Activated CD8-positive, alpha-beta T cell treated with anti-CD3 and anti-CD28 coated beads for 36 hours (primary cell): ENCODE results near the gene RASGEF1C. TPM values are rescaled to one million over a fixed set of nuclear protein-coding genes. Genes with fewer than 3 reads are reported as not detected.

Source experiments
- ATAC-seq: fragments of 200-7000 bp; cut with Tn5 transposase; one replicate; pipeline ENCODE4 v1.10.0; 2021; ENCODE audit warnings: mild to moderate bottlenecking, moderate library complexity
- CTCF ChIA-PET: fragments of 350-600 bp; sonication (Branson Sonifier 250); formaldehyde crosslinking; loops from one replicate; lab custom pipeline; 2021; ENCODE audit warnings: antibody characterized with exemption; lab: Charles Lee
- POLR2A ChIA-PET: fragments of 350-600 bp; sonication (Branson Sonifier 250); formaldehyde crosslinking; loops from one replicate; lab custom pipeline; 2021; ENCODE audit warnings: antibody characterized with exemption; lab: Charles Lee
- DNase-seq: peaks from one replicate; pipeline ENCODE4 v3.0.0-alpha.2; 2020
- H3K27ac Mint-ChIP-seq: one replicate; pipeline ENCODE4 v1.8.0; 2021; ENCODE audit warnings: mild to moderate bottlenecking, mixed read lengths
- H3K27me3 Mint-ChIP-seq: one replicate; pipeline ENCODE4 v1.8.0; 2021; ENCODE audit warnings: mixed read lengths
- H3K36me3 Mint-ChIP-seq: one replicate; pipeline ENCODE4 v1.8.0; 2021; ENCODE audit warnings: low read depth, mixed read lengths
- H3K4me1 Mint-ChIP-seq: one replicate; pipeline ENCODE4 v1.8.0; 2021; ENCODE audit warnings: low read depth, mixed read lengths
- H3K4me3 Mint-ChIP-seq: one replicate; pipeline ENCODE4 v1.8.0; 2021; ENCODE audit warnings: mild to moderate bottlenecking, moderate library complexity, mixed read lengths
- H3K9me3 Mint-ChIP-seq: one replicate; pipeline ENCODE4 v1.8.0; 2021; ENCODE audit warnings: mixed read lengths
- intact Hi-C: fragments of 100-400 bp; cut with micrococcal nuclease; formaldehyde crosslinking; loops from one replicate; pipeline ENCODE4 v1.10.0; 2022
- total RNA-seq, 2 experiments: library from RNA; stranded (reverse); gene quantifications; one replicate each; pipeline ENCODE4 v1.2.3, GENCODE V29; 2021
- TF ChIP-seq, protein P1 (sequence below): fragments of 200-600 bp; IDR thresholded peaks from one replicate; pipeline ENCODE4 v1.8.0; 2022; ENCODE audit warnings: antibody characterized with exemption, mild to moderate bottlenecking

RASGEF1C gene
- total RNA-seq, 2 experiments from 2014 or later, result not detected

DNA sequence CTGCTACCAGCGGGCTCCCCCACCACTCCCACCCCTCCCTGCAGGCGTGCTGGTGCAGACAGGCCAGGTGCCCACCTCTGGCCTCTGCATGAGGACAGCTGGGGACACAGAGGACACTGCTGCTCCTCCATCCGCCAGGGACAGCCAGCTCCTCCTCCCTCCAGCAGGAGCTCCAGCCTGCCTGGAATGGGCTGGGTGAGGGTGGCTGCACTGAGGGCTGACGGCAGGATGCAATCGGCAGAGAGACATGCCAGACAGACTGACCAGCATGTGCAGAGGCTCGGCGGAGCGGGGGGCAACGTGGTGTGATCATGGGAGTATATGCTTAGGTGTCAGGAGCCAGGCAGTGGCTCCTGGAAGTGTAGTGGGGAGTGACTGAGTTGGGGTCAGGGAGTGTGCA, 68.4 kb downstream of the RASGEF1C start:
- ChIA-PET CTCF (no interaction called here), POLR2A (no interaction called here)
- DNase-seq (no peak), ATAC-seq (no peak)
- TF ChIP-seq, protein P1, sequence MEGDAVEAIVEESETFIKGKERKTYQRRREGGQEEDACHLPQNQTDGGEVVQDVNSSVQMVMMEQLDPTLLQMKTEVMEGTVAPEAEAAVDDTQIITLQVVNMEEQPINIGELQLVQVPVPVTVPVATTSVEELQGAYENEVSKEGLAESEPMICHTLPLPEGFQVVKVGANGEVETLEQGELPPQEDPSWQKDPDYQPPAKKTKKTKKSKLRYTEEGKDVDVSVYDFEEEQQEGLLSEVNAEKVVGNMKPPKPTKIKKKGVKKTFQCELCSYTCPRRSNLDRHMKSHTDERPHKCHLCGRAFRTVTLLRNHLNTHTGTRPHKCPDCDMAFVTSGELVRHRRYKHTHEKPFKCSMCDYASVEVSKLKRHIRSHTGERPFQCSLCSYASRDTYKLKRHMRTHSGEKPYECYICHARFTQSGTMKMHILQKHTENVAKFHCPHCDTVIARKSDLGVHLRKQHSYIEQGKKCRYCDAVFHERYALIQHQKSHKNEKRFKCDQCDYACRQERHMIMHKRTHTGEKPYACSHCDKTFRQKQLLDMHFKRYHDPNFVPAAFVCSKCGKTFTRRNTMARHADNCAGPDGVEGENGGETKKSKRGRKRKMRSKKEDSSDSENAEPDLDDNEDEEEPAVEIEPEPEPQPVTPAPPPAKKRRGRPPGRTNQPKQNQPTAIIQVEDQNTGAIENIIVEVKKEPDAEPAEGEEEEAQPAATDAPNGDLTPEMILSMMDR, result no peak
- Mint-ChIP-seq H3K4me1 (no peaks in the 10 kb centered on the region), H3K27ac (no peak overlapping the region), H3K36me3 (no peaks in the 10 kb centered on the region), H3K27me3 (peaks cover 7% of the 10 kb centered on the region), H3K9me3 (peaks cover 2% of the 10 kb centered on the region), H3K4me3 (no peak overlapping the region)
- intact Hi-C loops, result no loop called here

DNA sequence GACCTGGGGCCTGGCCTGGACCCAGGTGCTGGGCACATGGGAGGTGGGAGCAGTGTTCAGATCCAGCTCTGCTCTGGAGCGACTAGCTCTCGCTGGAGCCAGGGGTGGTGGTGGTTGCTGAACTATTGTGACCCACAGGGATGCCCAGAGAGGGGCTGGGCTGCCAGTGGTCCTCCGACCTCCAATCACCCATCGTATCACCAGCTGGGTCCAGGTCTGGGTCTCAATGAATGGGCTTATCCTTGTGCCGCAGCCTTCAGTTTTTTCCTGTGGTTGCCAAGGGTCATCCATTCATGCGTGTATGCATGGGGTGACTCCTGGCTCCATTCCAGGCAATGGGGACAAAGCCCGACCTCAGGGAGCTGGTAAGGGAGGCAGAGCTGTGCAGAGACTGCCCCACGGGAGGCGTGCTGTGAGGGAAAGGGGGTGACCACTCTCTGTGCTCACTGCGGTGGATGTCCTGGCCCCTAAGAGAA, 68.9 kb downstream of the RASGEF1C start:
- POLR2A ChIA-PET, result no interaction called here
- CTCF ChIA-PET, result no interaction called here
- intact Hi-C loops, result no loop called here
- H3K36me3 Mint-ChIP-seq, result no peaks in the 10 kb centered on the region
- ATAC-seq (no peak), DNase-seq (no peak)
- no peak overlapping the region for H3K27ac Mint-ChIP-seq
- H3K27me3 Mint-ChIP-seq, result peaks cover 7% of the 10 kb centered on the region
- TF ChIP-seq, protein P1, result no peak
- no peaks in the 10 kb centered on the region for H3K9me3 Mint-ChIP-seq
- peaks cover 4% of the 10 kb centered on the region for H3K4me1 Mint-ChIP-seq
- no peak overlapping the region for H3K4me3 Mint-ChIP-seq

DNA sequence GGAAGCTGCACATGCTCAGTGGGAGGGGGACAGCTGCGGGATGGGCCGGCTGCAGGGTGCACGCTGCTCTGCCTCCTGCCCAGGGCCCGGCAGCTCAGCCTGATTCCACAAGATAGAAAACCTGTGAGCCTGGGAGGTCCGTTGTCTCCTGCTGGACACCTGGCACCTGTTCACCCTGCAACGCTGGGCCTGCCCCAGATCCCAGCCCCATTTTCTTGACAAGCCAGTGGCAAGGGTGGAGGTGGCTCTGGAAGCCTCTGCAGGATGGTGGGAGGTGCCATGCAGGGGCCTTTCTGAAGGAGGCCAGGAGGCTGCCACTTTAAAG, 69.3 kb downstream of the RASGEF1C start:
- intact Hi-C loops, result loop anchor here (10.0 kb wide), 1 partner anchor 75 kb away; no protein-coding TSS in a partner anchor
- ATAC-seq, result no peak
- H3K27ac Mint-ChIP-seq, result no peak overlapping the region
- H3K9me3 Mint-ChIP-seq, result no peaks in the 10 kb centered on the region
- H3K4me3 Mint-ChIP-seq, result no peak overlapping the region
- CTCF ChIA-PET, result no interaction called here
- peaks cover 9% of the 10 kb centered on the region for H3K4me1 Mint-ChIP-seq
- no peak for DNase-seq
- POLR2A ChIA-PET, result no interaction called here
- peaks cover 6% of the 10 kb centered on the region for H3K27me3 Mint-ChIP-seq
- TF ChIP-seq, protein P1, result no peak
- no peaks in the 10 kb centered on the region for H3K36me3 Mint-ChIP-seq

DNA sequence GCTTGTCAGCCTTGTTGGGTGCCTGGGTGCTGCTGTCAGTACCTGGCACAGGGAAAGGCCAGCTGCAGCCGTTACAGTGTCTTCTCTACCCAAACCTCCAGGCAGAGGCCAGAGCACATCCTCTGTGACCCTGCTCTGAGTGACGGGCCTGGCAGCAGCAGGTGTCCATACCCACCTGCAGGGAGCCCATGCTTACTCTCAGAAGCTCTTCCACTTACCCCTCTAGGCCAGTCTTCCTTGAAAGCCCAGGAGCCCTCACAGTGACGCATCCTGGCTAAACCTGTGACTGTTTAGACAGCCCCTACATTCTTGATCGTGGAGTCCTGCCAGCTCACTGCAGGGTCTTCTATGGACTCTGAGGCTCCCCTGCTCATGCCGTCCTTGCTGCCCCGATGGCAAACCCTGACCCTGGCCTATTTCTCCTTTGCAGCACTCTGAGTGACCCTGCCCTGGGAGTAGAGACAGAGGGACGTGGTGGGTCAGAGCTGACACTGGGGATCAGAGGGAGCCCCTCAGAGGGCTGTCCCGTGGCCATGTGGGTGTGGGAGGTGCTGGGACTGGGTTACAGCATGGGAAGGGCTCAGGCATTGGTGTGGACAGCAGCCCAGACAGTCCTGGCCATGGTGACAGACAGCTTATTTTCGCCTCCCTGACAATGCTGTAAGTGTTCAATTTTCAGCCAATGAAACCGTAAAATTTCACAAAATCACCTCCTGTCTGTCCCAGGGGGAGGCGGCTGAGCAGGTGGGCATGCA, 69.9 kb downstream of the RASGEF1C start:
- Mint-ChIP-seq H3K27ac (no peak overlapping the region), H3K4me1 (peaks cover 11% of the 10 kb centered on the region), H3K9me3 (no peaks in the 10 kb centered on the region), H3K36me3 (no peaks in the 10 kb centered on the region), H3K27me3 (peaks cover 5% of the 10 kb centered on the region), H3K4me3 (no peak overlapping the region)
- no peak for DNase-seq
- intact Hi-C loops, result loop anchor here (10.0 kb wide), 1 partner anchor 76 kb away; no protein-coding TSS in a partner anchor
- ChIA-PET CTCF (no interaction called here), POLR2A (no interaction called here)
- ATAC-seq, result no peak
- TF ChIP-seq, protein P1, result no peak

DNA sequence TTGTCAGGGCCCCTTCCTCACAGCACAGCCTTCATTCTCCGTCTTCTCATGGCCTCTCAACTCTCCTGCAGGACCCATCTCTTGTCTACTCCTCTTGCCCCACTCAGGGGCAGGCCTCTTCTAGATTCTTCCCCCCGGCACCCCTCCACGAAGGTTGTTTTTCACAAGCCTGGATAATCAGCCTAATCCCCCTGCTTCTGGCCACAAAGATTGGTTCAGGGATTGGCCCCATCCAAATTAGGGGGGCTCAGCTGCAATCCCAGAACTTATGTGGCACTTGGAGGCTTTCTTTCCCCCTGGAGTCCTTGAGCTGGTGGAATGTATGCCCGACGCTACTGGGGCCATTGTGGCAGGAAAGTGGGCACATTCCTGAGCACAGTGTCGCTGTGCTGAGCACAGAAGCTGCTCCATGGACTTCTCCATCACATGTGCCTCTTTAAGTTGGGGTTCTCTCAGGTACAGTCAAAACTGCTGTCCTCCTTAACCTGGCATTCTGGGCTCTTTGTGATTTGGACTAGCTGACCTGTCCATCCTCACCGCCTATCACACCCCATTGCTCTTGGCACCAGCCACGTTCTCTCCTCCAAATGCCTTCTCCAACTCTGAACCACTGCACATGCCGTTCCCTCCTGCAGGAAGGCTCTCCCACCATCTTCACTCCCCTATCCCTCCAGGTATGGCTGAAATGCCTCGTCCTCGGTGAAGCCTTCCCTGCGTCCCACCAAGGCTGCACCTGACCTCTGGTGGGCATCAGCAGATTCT, 70.6 kb downstream of the RASGEF1C start:
- POLR2A ChIA-PET, result no interaction called here
- ATAC-seq (no peak), DNase-seq (no peak)
- H3K27me3 Mint-ChIP-seq, result peaks cover 5% of the 10 kb centered on the region
- TF ChIP-seq, protein P1, result no peak
- H3K9me3 Mint-ChIP-seq, result no peaks in the 10 kb centered on the region
- no peak overlapping the region for H3K27ac Mint-ChIP-seq
- intact Hi-C loops, result loop anchor here (10.0 kb wide), 1 partner anchor 76 kb away; no protein-coding TSS in a partner anchor
- H3K4me1 Mint-ChIP-seq, result peaks cover 11% of the 10 kb centered on the region
- CTCF ChIA-PET, result no interaction called here
- no peaks in the 10 kb centered on the region for H3K36me3 Mint-ChIP-seq
- no peak overlapping the region for H3K4me3 Mint-ChIP-seq
